Left kidney (tissue), 2 donors: ENCODE results near the gene ANO2. TPM values are rescaled to one million over a fixed set of nuclear protein-coding genes. Genes with fewer than 3 reads are reported as not detected.
"Not testable (repeated sequence)": the region's sequence is repeated elsewhere in the genome, so short reads cannot be mapped to it uniquely, and the experiment has no call there.

Experiments used
- DNase-seq: peaks from one replicate; pipeline ENCODE4 v3.0.0-alpha.2; 2013
- polyA plus RNA-seq: library from polyadenylated mRNA; unstranded; fragments of 120-200 nt; gene quantifications from one replicate; pipeline ENCODE4 v1.2.1, GENCODE V29; 2013; ENCODE audit not compliant: insufficient read length

Gene ANO2
- polyA plus RNA-seq, 1 donor = 4.9 TPM

GRCh38 chr12:5720381-5721005, 224.6 kb downstream of the ANO2 start:
- no peak for DNase-seq

DNA sequence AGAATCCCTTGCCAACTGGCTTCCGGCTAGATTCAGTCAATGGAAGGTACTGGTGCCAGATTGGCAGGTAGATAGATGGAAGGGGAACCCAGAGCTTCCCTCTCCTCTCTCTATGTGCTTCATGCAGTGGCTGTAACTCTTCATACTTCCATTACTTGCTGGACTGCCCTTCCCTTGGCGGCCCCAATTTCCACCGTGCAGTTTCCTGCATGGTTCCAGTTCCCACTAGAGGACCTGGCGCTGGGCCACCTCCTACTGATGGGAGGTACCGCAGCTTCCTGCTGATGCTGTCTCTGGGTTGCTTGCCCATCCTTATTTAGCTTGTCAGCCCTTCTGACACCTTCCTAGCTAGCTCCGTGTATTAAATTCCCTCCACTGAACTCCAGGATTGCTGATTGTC, 226.4 kb downstream of the ANO2 start:
- DNase-seq = no peak

DNA sequence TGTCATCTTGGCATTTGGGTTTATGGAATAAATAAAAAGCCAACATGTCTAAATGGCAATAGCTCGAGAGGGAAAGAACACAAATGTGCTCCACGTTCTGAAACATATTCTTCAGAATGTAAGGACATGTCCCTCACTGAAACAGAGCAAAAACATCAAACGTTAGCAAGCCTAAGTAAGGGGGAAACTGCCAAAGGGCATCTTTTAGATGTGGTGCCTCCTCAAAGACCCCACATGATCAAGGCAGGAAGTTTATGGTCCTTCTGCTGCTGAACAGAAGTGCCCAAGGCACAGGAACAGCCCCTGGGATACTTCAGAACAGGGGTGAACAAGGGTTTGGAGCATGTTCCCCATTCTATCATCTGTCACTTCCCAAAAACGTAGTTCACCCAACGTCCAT, 227.0 kb downstream of the ANO2 start:
- no peak for DNase-seq

DNA sequence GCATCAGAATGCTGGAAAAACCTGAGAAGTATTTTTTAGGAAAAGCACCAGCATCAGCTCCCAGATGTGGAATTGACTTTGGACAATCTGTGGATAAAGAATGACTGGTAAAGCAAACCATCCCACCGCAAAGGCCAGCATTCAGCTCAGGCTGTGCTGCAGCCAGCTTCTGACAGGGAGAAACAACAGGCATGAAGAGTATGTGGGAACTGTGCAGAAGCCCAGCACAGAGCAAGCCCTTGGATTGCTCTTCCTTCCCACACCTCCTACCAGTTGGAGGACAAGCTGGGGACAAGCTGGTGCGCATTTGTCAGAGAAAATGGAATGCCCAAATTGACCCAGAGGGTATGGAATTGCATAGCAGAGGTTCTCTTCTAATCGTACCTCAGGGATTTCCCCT, 228.1 kb downstream of the ANO2 start:
- no peak for DNase-seq

GRCh38 chr12:5716201-5716600, 228.9 kb downstream of the ANO2 start:
- no peak for DNase-seq

GRCh38 chr12:5715021-5715420, 230.0 kb downstream of the ANO2 start:
- DNase-seq = no peak

- DNase-seq = no peak
Measured at GRCh38 chr12:5713599-5714081, 231.4 kb downstream of the ANO2 start.

DNA sequence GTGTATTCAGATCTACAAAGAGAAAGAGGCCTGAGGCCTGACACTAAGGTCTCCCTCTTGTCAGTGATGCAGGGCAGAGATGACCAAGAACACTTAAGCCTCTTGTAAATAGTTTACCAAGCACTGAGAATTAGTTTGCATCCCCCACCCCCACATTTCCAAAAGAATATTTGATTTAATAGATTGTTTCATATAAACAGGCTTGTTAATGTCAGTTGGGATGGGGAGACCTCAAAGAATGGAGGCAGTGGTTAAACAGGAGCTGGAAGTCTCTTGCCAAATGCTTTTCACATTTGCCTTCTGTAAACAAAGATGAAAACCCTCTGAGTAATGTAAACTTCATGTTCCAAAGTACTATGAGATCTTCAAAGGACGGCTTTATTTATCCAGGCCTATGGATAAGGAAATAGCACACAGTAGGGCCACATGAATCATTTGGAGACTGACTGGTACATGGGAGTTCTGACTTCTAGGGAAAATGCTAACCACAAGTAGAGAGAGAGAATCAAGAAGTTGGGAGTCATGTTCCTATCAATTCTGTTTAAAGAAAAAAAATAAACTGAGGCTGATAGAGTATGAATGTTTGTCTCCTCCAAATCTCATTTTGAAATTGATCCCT, 234.7 kb downstream of the ANO2 start:
- DNase-seq = no peak

DNA sequence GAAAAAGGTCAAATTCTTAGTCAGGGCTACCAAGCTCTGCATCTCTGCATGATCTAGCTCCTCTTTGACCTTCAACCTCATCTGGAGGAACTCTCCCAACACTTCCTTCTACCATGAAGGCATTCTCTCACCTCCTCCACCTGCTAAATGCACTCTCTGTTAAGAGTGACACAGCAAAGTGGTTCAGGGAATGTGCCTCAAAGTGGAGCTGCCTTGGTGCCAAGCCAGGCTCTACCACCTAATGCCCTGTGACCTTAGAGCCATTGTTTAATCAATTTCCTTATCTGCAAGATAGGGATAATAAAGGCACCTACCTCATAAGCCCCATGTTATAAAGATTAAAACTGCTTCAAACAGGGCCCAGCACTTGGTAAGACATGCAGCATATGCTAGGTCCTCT, 236.7 kb downstream of the ANO2 start:
- no peak for DNase-seq

DNA sequence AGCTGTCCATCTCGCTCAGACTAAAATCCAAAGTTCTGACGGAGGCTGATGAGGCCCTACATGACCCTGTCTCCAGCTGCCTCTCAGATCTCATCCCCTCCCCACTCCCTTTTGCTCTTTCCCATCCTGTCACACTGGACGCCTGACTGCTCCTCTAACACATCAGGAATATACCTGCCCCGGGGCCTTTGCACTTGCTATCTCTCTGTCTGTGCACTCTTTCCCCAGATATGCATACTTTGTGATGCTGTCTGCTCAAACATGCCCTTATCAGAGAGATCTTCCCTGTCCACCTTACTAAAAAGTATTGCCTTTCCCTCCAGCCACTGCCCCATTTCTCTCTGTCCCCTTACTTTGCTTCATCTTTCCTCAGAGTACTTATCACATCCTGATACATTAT, 238.8 kb downstream of the ANO2 start:
- no peak for DNase-seq

- DNase-seq = no peak
Measured at GRCh38 chr12:5705791-5706190, 239.3 kb downstream of the ANO2 start.

DNA sequence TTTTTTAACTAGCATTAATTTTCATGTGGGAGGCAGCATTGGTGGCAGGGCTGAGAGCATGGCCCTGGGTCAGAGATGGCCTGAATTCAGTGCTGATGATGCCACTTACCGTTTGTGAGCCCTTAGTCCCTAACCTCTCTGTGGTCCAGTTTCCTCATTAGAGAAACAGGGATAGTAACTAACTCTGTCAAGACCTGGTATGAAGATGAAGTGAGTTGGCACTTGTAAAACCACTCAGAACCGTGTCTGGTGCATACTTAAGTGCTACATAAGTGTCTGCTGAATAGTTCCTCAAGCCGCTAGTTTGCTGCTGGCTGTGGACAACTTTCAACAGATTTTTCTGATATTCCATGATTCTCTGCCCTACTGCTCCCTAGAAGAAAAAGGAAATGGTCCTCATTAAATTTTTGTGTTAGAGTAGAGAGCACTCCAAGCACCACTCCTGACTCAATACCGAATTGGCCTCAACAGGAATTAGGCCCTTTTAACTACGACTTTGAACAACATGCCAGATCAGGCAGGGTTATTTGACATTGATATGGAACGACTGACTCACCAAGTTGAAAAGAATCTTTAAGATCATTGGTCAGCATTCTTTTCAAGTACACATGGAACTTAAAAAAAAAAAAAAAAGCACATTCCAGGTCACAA, 250.2 kb downstream of the ANO2 start:
- DNase-seq = no peak

DNA sequence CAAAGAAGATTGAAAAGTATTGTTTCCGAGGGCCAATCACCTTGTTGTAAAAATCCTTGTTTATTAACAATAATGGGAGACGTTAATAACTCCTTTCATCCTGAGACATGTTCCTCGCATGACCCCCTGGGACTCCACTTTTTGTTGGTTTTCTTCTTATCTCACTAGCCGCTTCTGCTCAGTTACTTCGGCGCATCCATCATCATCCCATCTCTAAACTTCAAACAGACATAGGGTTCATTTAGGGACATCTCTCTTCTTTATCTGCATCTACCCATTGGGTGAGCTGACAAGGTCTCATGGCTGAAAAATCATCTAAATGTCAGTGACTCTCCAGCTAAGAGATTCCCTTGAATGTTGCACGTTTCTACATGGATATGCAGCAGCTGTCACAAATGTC, 252.2 kb downstream of the ANO2 start:
- DNase-seq = no peak

GRCh38 chr12:5691943-5692342, 253.1 kb downstream of the ANO2 start:
- DNase-seq = no peak

DNA sequence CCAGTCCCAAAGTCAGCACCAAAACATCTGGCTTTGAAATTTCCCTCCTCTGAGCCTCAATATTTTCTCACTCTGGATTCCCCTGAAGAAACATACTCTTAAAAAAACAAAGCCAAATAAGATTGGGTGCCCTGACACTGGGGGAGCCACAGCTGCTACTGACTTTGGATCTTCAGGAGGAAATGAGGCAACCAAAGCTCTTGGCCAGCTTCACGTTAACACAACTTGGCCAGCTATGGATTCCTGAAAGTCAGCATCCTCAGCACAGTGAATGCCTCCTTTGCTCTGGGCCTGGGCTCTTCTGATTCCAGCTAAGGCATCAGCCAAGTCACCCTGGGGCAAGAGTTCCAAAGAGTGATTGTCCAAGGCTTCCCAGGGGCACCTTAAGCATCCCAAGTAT, 254.8 kb downstream of the ANO2 start:
- no peak for DNase-seq

GRCh38 chr12:5689773-5690172, 255.3 kb downstream of the ANO2 start:
- DNase-seq = no peak

GRCh38 chr12:5688226-5688625, 256.8 kb downstream of the ANO2 start:
- DNase-seq = no peak

GRCh38 chr12:5685935-5686334, 259.1 kb downstream of the ANO2 start:
- no peak for DNase-seq

DNA sequence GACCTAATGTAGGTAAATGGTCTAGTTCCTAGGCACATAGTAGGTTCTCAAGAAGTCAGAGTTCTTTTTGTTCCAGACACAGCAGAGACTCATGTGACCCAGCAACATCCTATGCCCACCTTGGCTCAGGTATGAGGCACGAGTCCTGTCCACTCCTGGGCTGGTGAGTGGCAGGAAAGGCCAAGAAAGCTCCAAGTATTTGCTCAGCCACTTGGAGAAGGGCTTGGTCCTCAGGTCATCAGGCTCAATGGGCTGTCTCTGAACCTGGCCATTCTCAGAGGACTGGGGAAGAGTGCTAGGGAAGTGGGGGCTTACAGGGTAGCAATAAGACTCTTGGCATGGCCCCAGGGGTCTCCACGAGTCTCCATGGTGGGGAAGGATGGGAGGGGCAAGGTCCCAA, 260.1 kb downstream of the ANO2 start:
- no peak for DNase-seq

GRCh38 chr12:5682581-5682980, 262.5 kb downstream of the ANO2 start:
- DNase-seq = no peak

- DNase-seq = no peak
Measured at GRCh38 chr12:5678176-5678575, 266.9 kb downstream of the ANO2 start.

- not testable (repeated sequence) for DNase-seq
Measured at GRCh38 chr12:5669624-5670023, 275.4 kb downstream of the ANO2 start.

DNA sequence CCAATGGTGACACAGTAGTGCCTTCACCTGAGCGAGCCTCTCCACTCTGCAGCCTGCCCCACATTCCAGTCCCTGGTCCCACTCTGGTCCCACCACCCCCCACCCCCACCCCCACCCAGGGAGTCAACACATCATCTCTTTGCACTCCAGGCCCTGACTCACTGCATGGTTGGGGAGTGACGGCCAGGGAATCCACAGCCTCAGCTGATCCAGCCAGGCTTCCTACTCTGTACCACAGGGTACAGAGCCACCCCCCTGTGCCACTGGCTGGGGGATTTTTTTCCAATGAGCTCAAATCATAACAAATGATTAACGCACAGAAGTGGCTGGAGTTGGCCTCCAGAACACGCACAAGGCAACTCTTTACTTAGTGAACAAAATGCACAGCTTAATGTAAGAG, 279.4 kb downstream of the ANO2 start:
- DNase-seq = no peak

- DNase-seq = no peak
Measured at GRCh38 chr12:5661811-5662210, 283.2 kb downstream of the ANO2 start.
